ENCODE data around the gene CDC20. TPM values are rescaled to one million over a fixed set of nuclear protein-coding genes. Genes with fewer than 3 reads are reported as not detected.

CDC20 gene
- total RNA-seq, 4 donors from 2014 or later, result 1.2 to 6.5 (median 2.2) TPM

DNA sequence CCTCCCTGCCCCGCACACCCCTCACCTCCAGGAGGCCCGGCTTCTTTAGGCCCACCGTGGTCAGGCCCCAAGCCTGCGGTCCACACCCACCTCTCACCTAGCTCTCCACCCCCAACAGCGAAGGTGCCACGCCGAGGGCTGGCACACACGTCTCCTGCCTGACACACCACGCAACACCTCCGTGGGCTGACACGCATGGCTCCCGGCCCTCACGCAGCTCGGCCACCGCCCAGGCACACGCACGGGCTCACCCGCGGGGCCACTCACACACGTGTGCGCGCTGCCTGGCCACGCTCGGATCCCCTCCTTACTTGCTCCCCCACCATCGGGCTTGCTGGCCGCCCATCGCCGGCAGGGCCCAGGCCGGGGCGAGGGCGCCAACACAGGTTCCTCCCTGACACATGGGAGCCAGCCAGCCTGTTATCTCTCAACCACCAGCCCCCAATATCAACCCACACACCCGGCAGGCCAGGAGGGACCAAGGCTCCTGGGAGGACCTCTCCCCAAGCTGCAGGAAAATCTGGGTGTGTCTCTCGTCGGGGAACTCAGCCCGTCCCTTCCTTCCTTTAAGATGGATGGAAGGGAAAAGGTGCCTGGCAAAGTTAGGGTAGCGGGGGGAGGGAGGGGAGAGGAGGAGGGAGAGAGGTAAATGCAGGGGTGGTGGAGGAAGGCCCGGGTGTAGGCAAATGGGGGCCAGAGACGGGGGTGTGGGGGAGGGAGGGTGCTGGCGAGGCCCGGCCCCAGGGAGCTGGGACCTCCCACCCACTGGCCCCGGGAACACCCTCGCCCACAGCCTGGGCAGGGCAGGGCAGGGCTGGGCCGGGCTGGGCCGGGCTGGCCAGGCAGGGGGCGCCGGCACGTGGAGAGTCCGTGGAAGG, 8.5 kb downstream of the CDC20 start:
- TF ChIP-seq, protein P1, sequence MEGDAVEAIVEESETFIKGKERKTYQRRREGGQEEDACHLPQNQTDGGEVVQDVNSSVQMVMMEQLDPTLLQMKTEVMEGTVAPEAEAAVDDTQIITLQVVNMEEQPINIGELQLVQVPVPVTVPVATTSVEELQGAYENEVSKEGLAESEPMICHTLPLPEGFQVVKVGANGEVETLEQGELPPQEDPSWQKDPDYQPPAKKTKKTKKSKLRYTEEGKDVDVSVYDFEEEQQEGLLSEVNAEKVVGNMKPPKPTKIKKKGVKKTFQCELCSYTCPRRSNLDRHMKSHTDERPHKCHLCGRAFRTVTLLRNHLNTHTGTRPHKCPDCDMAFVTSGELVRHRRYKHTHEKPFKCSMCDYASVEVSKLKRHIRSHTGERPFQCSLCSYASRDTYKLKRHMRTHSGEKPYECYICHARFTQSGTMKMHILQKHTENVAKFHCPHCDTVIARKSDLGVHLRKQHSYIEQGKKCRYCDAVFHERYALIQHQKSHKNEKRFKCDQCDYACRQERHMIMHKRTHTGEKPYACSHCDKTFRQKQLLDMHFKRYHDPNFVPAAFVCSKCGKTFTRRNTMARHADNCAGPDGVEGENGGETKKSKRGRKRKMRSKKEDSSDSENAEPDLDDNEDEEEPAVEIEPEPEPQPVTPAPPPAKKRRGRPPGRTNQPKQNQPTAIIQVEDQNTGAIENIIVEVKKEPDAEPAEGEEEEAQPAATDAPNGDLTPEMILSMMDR (IDR thresholded peaks at IDR 0.05; ENCODE audit: low read depth), result no peak

DNA sequence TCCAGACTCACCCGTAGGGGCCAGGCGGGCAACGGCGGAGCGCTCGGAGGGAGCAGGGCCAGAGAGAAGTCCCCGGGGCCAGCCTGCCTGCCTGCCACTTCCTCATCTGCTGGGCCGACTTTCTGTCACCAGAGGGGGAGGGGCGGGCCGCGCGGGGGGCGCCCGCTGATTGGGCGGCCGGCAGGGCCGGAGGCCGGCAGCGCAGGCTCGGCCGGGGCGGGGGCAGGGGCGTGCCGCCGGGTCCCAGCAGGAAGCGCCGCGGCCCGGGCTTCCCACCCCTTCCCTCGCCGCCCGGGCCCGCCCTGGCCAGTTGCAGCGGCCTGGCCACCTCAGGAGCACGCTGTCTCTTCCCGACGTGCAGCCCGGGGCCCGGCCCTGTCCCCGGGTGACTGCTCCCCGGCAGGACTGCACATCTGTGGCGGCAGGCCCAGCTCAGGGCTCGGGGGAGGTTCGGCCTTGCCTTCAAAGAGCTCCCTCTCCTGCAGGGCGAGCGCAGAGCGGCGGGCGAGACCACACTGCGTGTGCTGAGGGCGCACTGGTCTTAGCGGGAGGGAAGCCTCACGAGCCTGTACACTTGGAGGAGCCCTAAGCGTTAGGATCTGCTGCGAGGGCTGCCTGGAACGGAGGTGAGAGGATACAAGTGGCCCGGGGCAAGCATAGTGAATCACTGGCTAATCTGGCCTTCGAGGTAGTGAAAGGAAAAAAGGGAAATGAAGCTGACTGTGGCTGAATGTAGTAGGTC, 9.3 kb downstream of the CDC20 start, which contains the start of gene ELOVL1:
Gene ELOVL1, minus strand, starts transcription at position 108 of the 742 bp plus-strand sequence. CDS start 2,402 bp downstream, outside the sequence.
- TF ChIP-seq, protein P1 (IDR thresholded peaks at IDR 0.05; ENCODE audit: low read depth), result no peak

DNA sequence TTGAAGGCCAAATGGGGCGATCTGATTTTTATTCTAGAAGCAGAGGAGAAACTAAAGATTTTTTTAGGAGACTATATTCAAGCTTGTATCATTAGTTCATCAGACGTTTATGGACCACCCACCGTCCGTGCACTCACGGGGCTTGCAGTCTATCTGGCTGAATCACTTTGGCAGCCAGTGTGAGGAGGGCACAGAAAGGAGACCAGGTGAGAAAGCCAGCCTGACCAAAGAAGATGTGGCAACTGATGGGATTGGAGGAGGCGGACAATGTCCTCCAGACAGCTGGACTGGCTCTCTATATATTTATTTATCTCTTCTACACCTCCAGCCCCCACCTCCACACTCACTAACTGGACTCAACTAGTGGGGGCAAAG, 9.9 kb downstream of the CDC20 start:
- TF ChIP-seq, protein P1 (IDR thresholded peaks at IDR 0.05; ENCODE audit: low read depth), result no peak

DNA sequence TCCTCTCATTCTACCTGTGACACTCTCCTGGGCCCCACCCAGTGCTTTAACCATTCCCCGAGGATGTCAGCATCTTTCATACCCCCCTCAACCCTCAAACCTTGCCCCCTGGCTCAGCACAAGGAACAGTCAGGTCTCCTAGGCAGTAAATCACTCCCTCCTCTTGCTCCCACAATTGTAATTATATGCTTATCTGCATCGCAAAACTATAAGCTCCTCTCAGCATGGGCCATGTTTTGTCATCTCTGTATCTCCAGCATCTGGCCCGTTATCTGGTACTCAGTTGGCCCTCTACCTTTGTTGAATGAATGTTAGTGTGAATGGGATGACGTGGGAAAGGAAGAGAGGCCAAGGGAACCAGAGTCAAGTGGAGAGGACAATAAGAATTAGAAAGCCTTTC, 11.8 kb downstream of the CDC20 start:
- TF ChIP-seq, protein P1 (IDR thresholded peaks at IDR 0.05; ENCODE audit: low read depth), result no peak

DNA sequence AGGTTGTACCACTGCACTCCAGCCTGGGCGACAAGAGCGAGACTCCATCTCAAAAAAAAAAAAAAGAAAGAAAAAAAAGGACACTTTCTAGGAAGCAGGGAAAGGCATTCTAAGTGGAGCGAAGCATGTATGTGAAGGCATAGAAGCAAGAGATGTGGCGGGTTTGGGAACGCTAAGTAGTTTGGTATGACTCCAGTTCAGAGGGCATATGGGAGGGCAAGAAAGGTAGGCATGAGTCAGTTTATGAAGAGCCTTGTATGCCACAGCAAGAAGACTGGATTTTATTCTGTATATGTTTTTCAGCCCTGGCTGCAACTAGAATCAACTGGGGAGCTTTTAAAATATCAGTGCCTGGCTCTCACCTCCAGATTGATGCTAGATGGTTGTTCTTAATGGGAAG, 13.4 kb downstream of the CDC20 start:
- TF ChIP-seq, protein P1 (IDR thresholded peaks at IDR 0.05; ENCODE audit: low read depth), result no peak

DNA sequence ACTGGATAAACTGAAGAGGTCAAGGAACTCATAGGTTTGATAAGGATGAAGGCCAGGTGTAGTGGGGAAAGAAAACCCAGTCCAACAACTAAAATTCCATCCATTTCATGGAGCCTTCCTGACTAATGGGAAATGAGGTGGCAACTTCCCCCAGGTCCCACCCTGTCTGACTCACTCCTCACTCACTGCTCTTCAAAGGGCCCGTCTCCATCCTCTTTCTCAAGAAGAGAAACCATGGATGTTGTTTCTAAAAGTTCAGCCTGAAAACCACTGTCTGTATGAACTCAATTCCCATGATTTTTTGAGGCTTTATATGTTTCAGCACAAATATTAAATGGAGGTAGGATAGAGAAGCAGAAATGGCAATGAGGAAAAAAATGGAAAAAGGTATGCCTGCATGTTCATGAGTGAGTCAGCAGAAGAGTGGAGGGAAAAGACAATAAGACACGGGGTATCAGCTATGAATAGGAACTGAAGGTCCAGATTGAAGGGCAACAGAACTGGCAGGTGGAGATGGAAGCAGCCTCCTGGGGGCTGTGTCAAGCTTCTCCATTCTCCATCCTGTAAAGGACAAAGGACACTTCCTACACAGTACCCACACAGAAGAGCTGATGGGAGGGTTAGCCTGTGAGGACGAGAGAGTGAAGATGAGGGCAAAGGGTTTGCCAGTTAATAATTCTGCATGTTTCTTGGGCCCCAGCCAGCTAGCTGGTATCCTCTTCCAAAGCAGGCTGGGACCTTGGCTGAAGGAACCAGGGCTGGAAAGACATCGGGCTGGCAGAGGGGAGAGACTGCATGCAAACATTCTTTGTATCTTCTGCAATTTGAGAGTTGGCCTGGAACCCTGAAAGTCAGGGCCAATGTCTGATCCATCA, 14.5 kb downstream of the CDC20 start:
- TF ChIP-seq, protein P1 (IDR thresholded peaks at IDR 0.05; ENCODE audit: low read depth), result no peak

Measured in subcutaneous adipose tissue (tissue), 4 donors.